NCI-H1930 (cell line): ENCODE results near the gene HID1.
"Not testable (repeated sequence)": the region's sequence is repeated elsewhere in the genome, so short reads cannot be mapped to it uniquely, and the experiment has no call there.

Experiments
- DNase-seq, 2 experiments: peaks; one replicate each; lab custom pipeline; 2025; lab: John Stamatoyannopoulos, UW

The HID1 gene

DNA sequence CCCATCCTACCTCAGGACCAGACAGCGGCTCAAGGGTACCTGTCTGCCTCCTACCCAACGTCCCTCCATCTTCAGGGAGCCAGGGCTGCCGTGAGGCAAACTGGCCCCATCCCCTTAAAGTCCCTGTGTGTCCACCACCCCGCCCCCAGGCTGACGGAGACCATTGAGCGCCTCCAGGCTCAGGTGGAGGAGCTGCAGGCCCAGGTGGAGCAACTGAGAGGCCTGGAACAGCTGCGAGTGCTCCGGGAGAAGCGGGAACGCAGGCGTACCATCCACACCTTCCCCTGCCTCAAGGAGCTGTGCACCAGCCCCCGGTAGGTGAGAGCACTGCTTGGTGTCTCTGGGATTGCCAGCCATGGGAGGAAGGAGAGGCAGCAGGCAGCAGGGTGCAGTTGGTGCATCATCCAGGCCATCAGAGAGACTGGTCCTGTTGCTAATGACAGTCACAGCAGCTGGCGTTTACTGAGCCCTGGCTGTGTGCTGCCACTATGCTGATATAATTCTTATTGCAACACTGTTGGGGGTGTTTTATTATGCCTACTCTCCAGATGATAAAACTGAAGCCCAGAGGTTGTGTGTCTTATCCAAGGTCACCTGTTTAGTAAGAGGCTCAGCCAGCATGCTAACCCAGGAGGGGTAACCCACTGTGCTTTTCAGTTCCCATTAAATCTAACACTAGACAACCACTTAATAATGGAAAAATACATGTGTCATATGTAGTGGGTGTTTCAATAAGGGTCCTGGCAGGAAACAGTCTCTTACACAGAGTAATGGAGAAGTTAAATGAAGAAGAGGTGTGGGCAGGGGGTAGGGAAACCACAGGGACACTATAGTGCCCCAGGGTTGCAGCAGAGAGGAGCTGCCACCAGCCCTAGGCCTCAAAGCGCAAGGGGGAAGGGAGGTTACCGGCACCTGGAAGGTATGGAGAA lies 29.6 kb upstream of the HID1 start:
- DNase-seq: no peak

- no peak for DNase-seq
Measured at GRCh38 chr17:74999523-74999922, 27.0 kb upstream of the HID1 start.

- no peak for DNase-seq
Measured at GRCh38 chr17:74998783-74999182, 26.2 kb upstream of the HID1 start.

GRCh38 chr17:74995847-74996246 lies 23.3 kb upstream of the HID1 start:
- no peak for DNase-seq

GRCh38 chr17:74994440-74994839 lies 21.9 kb upstream of the HID1 start:
- DNase-seq: no peak

GRCh38 chr17:74992223-74992622 lies 19.7 kb upstream of the HID1 start:
- no peak for DNase-seq

- DNase-seq: no peak
Measured at GRCh38 chr17:74990581-74991105, 18.1 kb upstream of the HID1 start.

DNA sequence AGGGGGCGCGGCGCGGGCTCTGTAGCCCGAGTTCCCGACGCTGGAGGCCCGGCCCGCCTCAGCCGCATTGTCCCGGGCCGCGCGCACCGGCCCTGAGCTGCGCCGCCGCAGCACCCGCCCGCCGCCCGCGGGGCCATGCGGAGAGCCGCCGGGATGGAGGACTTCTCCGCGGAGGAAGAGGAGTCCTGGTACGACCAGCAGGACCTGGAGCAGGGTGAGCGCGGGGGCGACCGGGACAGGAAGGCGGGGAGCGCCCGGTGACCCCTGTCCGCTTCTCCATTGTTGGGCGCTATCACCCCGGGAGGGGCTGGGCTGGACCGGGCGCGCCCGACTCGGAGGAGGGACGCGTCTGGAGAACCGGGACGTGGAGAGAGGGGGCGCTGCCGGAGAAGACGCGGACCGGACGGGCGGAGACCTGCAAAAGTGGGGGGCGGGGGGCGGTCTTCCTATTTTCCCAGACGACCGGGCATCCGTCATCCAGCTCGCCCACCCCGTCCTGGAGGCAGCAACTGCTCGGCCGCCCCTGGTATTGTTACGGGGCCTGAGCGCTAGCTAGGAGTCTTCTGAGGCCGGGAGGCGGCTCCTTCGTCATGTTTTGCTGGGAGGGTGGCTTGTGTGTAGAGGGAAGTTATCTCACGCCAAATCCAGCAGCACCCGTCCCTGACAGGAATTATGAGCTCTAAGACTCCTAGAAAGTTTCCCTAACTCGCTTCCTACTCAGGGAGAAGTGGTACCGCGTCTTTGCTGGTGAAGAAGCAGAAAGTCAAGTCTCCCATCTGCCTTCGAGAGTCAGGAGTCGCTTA lies 15.6 kb upstream of the HID1 start:
- DNase-seq: peak; percentile 32 to 51

GRCh38 chr17:74987418-74987908 lies 14.9 kb upstream of the HID1 start, which contains the start of gene CDR2L:
Gene CDR2L (plus strand): TSS chr17:74987632. CDS start chr17:74988044, 412 bp downstream.
- peak; percentile 88 to 97 for DNase-seq

- DNase-seq: no peak
Measured at GRCh38 chr17:74986206-74986576, 13.6 kb upstream of the HID1 start.

- DNase-seq: not testable (repeated sequence)
Measured at GRCh38 chr17:74982663-74983313, 10.2 kb upstream of the HID1 start.

DNA sequence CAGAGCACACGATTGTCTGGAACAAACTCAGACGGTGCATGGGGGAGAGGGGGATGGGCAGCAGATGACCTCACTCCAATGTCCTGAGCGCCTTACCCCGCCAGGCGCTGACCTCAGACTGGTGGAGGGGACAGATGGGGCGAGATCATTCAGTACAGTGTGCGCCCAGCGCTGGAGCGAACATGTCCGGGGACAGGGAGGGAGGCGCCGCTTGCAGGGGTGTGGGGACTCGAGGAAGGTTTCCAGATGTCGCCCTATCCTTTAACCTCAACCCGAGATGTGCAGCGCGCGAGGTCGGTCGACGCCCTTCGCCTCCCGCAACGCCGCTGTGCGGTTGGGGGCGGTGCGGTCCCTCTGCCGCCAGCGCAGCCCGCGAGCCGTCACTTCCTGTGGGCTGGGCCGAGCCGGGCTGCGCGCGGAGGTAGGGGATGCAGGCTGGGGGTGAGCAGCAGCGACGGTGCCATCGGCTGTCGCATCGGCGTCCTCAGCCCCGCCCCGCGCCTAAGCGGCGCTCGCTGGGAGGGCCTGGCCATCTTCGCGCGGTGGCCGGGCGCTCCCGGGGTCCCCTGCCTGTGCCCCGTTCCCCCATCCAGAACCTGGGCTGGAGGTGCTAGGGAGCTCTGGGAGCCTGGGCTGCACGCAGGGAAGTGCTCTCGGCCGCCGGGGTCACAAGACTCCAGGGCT lies 9.6 kb upstream of the HID1 start:
- DNase-seq: peak; percentile 83 to 91

GRCh38 chr17:74981318-74981978 lies 8.9 kb upstream of the HID1 start:
- DNase-seq: no peak

DNA sequence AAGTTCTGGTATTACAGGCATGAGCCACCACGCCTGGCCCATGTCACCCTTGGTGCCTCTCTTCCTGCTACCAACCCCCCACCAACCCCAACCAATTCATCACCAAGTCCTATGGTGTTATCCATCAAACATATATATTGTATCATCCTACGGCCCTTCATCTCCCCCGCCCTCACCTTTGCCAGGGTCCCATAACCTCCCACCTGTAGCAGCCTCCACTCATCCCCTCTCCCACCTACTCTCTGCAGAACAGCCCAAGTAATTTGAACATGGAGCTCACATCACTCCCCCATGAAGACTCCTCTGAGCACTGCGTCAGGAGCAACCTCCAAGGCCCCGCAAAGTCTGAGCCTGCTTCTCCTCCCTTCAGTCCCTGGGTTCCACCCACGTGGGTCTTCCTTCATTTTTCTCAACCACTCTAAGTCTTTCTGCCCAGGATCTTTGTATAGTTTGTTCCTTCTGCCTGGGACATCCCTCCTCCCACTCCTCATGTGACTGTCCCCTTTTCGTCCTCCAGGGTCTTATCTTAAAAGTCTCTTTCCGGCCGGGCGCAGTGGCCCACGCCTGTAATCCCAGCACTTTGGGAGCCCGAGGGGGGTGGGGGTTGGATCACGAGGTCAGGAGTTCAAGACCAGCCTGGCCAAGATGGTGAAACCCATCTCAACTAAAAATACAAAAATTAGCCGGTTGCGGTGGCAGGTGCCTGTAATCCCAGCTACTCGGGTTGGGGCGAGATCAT lies 7.0 kb upstream of the HID1 start:
- DNase-seq: no peak

GRCh38 chr17:74978240-74978639 lies 5.7 kb upstream of the HID1 start:
- no peak for DNase-seq

DNA sequence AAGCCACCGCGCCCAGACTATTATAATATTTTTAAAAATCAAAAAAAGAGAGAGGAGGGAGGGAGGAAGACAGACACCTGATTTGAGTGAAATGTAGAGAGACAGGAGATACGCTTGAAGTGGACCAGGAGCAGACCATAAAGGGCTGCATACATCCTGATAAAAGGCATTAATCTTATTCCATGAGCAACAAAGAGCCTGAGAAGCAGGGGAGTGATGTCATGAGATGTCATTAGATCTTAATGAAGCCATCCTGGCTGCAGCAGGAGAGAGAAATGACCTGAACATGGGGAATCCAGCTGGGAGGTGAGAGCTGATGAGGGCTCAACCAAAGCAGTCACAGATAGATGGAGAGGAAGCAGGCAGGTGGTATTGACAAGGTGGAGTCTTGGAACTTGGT lies 5.2 kb upstream of the HID1 start:
- no peak for DNase-seq

DNA sequence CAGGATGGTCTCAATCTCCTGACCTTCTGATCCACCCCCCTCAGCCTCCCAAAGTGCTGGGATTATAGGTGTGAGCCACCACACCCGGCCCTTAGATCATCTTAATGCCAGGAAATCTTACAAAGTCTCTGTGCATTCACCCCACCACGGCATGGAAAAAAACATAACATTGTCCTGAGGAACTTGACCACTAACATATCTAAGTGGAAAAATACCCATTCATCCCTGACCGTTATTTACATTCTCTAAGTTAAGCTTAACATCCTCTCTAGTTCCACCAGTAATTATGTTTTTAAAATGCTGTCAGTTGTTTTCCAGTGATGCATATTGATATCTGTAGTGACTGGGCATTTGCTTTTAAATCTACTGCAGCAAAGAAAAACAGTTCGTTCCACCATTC lies 3.4 kb upstream of the HID1 start:
- DNase-seq: no peak

DNA sequence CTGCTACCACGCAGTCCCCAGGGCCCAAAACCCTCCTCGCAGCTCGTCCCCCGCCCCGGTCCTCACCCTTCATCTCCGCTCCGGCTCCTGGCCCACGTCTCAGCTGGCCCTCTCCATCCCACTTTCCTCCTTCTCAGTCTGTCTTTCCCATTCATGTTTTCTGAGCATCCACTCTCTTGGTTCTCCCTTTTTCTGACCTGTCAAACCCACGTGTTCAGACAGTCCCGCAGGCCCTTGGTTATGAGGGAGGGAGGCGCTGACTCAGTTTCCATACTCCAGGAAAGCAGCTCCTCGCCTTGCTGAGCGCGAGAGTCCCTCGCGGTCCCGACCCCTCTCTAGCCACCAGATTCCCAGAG lies 392 bp upstream of the HID1 start:
- DNase-seq: no peak

- DNase-seq: no peak
Measured at GRCh38 chr17:74971842-74972106, 785 bp downstream of the HID1 start.

DNA sequence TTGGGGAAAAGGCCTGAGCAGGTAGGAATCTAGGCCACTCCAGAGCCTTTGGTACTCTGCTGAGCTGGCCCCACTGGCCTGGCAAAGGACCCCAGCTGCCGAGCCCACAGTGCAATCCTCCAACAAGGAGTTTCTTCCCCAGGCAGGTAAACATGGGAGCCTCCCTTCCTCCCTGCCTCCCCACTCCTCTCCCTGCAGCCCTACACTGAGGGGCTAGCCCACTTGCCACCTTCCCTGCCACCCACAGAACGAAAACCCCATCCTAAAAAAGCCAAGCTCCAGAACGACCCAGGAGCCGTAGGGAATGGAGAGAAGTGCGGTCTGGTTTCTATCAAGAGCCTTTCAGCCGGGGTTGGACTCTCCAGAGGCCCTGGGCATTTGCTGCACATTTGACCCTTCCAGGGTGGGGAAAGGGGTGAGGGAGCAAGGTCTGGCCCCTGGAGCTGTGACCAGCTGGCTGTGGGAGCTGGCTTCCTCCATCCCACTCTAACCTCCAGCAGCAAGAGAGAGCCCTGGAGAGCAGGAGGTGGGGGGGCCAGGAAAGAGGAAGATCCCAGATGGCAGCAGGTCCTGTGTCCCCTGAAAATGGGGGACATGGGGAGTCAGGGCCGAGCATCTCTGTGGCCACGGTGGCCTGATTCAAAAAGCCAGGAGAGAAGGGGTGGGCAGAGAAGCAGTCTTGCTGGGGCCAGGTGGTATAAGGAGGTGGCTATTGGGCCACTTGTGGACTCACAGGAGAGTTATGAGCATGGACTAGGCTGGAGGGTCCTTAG lies 1.3 kb downstream of the HID1 start:
- no peak for DNase-seq
